Common myeloid progenitor, CD34-positive (primary cell): ENCODE results near the gene CHD3.
A peak's percentile ranks its signal among the peaks of the same experiment; 100 is the strongest.

Experiments used
- CTCF ChIA-PET: fragments of 350-600 bp; sonication (Branson Sonifier 250); formaldehyde crosslinking; loops from one replicate; lab custom pipeline; 2021; ENCODE audit warnings: antibody characterized with exemption; lab: Charles Lee
- POLR2A ChIA-PET: fragments of 350-600 bp; sonication (Branson Sonifier 250); formaldehyde crosslinking; loops from one replicate; lab custom pipeline; 2021; ENCODE audit warnings: antibody characterized with exemption; lab: Charles Lee
- DNase-seq, 3 donors: peaks; one replicate each; pipeline versions ENCODE4 v3.0.0 to v3.0.0-alpha.2; 2013
- H3K27ac ChIP-seq, 2 experiments: 1 replicate in 1 of 2; 2 replicates in 1 of 2; pipeline ENCODE4 v1.7.0; 2013; ENCODE audit warnings: inconsistent platforms in 2 of 2, low read length in 2 of 2, mild to moderate bottlenecking in 2 of 2, low read depth in 1 of 2, moderate library complexity in 1 of 2; ENCODE audit not compliant: severe bottlenecking in 2 of 2, insufficient read depth in 1 of 2, poor library complexity in 1 of 2
- H3K27me3 ChIP-seq, 5 experiments: replicated peaks in 2 of 5; 1 replicate in 3 of 5; 2 replicates in 2 of 5; pipeline versions ENCODE4 v1.6.1 to v1.7.0; 2013; ENCODE audit warnings: low read length in 4 of 5, mild to moderate bottlenecking in 2 of 5, moderate library complexity in 2 of 5, inconsistent platforms in 1 of 5; ENCODE audit not compliant: insufficient read depth in 5 of 5, control insufficient read depth in 4 of 5
- H3K36me3 ChIP-seq, 4 experiments: 1 replicate in 2 of 4; 2 replicates in 2 of 4; pipeline versions ENCODE4 v1.6.1 to v1.7.0; 2013; ENCODE audit warnings: low read length in 3 of 4, control low read depth in 1 of 4, mild to moderate bottlenecking in 1 of 4; ENCODE audit not compliant: control insufficient read depth in 4 of 4, insufficient read depth in 4 of 4
- H3K4me1 ChIP-seq, 4 experiments: 1 replicate in 3 of 4; 2 replicates in 1 of 4; pipeline versions ENCODE4 v1.6.1 to v1.7.1; 2013; ENCODE audit warnings: low read length in 3 of 4, mild to moderate bottlenecking in 3 of 4, control low read depth in 1 of 4, inconsistent platforms in 1 of 4, moderate library complexity in 1 of 4; ENCODE audit not compliant: control insufficient read depth in 4 of 4, insufficient read depth in 4 of 4; ENCODE audit errors: control extremely low read depth in 1 of 4
- H3K4me3 ChIP-seq, 7 experiments: 1 replicate in 4 of 7; 2 replicates in 3 of 7; pipeline versions ENCODE4 v1.5.1 to v1.7.0; 2013; ENCODE audit warnings: mild to moderate bottlenecking in 7 of 7, low read length in 6 of 7, moderate library complexity in 6 of 7, inconsistent platforms in 2 of 7, low read depth in 2 of 7, control low read depth in 1 of 7; ENCODE audit not compliant: insufficient read depth in 4 of 7, control insufficient read depth in 1 of 7; ENCODE audit errors: extremely low read depth in 1 of 7
- H3K9me3 ChIP-seq, 5 experiments: 1 replicate in 4 of 5; 2 replicates in 1 of 5; pipeline versions ENCODE4 v1.6.1 to v1.7.1; 2013; ENCODE audit warnings: low read length in 4 of 5, mild to moderate bottlenecking in 2 of 5, inconsistent platforms in 1 of 5, low read depth in 1 of 5, moderate library complexity in 1 of 5; ENCODE audit not compliant: control insufficient read depth in 4 of 5, insufficient read depth in 2 of 5; ENCODE audit errors: control extremely low read depth in 1 of 5
- WGBS: methylation state at CpG from one replicate; pipeline ENCODE4 v1.1.5; 2013; ENCODE audit not compliant: insufficient coverage; 5-methylcytosine and 5-hydroxymethylcytosine counted together

The CHD3 gene

DNA sequence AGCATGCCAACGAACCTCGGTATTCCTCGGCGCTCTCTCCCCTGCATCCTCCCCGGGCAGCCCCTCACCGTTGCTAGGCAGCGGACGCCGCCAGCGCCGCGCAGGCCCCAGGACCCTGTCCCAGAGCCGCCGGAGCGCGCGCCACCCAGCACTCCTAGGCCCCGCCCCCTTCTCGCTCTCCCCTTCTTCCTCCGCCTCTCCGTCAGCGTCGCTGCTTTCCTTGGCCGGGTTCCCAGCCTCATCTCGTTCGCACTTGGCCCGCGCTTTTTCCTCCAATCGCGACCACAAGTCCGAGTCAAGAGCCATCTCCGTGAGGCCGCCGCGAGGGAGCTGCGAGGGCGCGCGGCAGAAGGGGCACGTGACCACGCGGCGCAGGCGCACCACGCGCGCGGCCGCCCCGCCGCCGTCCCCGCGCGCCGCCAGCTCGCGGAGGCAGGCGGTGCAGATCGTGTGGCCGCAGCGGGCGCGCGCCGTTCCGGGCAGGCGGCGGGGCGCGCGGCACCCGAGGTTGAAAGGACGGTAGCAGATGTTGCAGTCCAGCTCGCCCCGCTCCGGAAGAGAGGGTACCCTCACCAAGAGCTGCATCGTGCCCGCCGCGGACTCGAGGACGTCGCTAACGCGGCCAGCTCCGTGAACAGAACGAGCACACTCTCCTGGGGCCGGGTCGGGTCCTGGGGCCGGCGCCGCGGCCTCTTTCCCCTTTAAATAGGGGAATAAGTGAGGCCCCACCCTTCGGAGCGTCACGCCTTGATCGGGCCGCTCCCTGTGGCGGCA lies 27.2 kb downstream of the CHD3 start, which contains the start of gene RNF227:
TSS of gene RNF227 (minus strand) at position 679 of the 774 bp plus-strand sequence. CDS start at position 585, 94 bp downstream.
- peak within 1 kb of the TSS; percentile 11 to 80 (median 48) for H3K4me3 ChIP-seq
- under 1% methylated on average over 62 of the region's 100 CpGs for WGBS
- H3K9me3 ChIP-seq, result no peaks in the 10 kb centered on the region
- H3K27me3 ChIP-seq, result peaks cover 0 to 3% (median 0%) of the 10 kb centered on the region in 5 experiments
- DNase-seq, result peak; percentile 93 to 96 (median 96)
- CTCF ChIA-PET, result interaction anchor here (0.6 to 15.5 kb wide), 18 partner anchors 10 to 230 kb away, joined by 3 to 209 read pairs (median 4); partner anchors contain the start of genes GUCY2D and KCNAB3
- POLR2A ChIA-PET, result interaction anchor here (0.5 to 2.2 kb wide), 8 partner anchors 16 to 293 kb away, joined by 3 to 13 read pairs (median 4); partner anchors contain the start of genes CNTROB and TRAPPC1
- H3K27ac ChIP-seq, result peak within 1 kb of the TSS in 1 of 2 experiments; percentile 36
- H3K36me3 ChIP-seq, result peaks cover 0 to 20% (median 12%) of the 10 kb centered on the region in 4 experiments
- peaks cover 0 to 27% (median 22%) of the 10 kb centered on the region in 4 experiments for H3K4me1 ChIP-seq

DNA sequence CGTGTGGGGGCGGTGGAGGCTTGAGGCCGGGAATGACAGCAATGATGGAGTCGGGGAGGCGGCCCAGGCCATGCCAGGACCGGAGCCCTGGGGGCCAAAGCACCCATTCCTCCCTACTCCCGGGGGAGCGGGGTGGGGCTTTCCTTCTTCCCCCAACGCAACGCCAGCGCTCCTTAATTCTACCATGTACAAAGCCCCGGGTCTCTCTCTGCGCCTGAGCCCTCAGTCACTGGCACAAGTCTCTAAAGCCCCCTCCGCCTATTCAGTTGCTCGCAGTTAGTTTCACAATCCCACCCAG lies 27.7 kb downstream of the CHD3 start:
- Histone ChIP-seq H3K4me1 (peaks cover 0 to 27% (median 22%) of the 10 kb centered on the region in 4 experiments), H3K36me3 (peaks cover 0 to 15% (median 7%) of the 10 kb centered on the region in 4 experiments), H3K9me3 (no peaks in the 10 kb centered on the region), H3K27me3 (peaks cover 0 to 3% (median 0%) of the 10 kb centered on the region in 5 experiments), H3K4me3 (peak overlapping the region in 2 of 7 experiments; percentile 56 to 59), H3K27ac (no peak overlapping the region)
- no peak for DNase-seq
- ChIA-PET POLR2A (interaction anchor here (0.5 to 2.2 kb wide), 4 partner anchors 16 to 141 kb away, joined by 3 to 13 read pairs (median 4); partner anchors contain the start of genes CNTROB and TRAPPC1), CTCF (interaction anchor here (0.7 to 15.5 kb wide), 14 partner anchors 10 to 143 kb away, joined by 3 to 209 read pairs (median 4); partner anchors contain the start of genes GUCY2D and KCNAB3)
- WGBS, result 58% methylated on average over 12 of the region's 15 CpGs

DNA sequence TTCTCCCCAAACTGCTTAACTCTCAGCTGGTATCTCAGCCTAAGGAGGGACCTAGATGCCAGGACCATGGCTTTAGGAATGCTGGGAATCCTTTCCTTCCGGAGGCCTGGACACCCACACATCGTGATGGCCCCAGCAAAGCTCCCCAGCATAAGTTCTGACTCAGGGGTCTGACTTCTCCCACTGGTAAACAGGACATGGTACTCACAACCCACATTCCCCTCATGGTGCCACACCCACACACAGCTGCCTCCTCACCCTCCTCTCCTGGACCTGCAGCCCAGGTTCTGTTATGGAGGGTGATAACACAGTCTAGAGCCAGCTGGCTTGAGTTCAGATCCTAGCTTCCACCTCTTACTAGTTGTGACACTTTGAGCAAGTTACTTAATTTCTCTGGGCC lies 28.2 kb downstream of the CHD3 start:
- no peak overlapping the region for H3K27ac ChIP-seq
- POLR2A ChIA-PET, result interaction anchor here (2.2 kb wide), 1 partner anchor 15 kb away, joined by 13 read pairs; the partner anchor contains the start of genes CNTROB and TRAPPC1

DNA sequence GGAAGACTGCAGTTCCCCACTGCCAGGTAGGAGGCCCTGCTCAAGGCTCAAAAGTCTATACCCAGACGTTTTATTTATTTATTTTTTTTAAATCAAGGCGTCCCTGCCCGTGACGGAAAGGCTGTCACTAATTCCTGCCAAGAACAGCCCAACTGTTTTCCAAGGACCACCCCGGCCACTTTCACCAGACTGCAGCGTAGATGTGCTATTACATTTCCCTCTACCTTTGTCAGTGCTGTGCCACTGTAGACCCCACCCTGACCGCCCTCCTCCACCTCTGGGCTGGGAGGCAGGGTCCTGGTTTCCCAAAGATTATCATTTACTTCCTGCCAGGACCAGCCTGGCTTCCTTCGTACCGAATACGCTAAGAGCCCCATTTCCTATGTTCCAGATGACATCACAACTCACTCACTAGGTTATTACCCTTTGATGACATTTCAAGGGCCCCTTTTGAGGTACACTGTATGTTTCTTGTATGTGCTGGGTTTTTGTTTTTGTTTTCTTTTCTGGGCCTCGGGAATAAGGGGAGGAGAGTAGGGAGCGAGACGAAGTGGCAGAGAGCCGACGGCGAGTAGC lies 33.8 kb downstream of the CHD3 start:
- ChIA-PET CTCF (interaction anchor here (0.6 to 15.5 kb wide), 8 partner anchors 10 to 155 kb away, joined by 3 to 209 read pairs (median 3); partner anchors contain the start of genes CNTROB and TRAPPC1), POLR2A (interaction anchor here (1.5 to 1.6 kb wide), 2 partner anchors 10 to 134 kb away, joined by 3 to 6 read pairs; partner anchors contain the start of genes CNTROB and TRAPPC1)
- Histone ChIP-seq H3K4me3 (peak overlapping the region in 5 of 7 experiments; percentile 40 to 82 (median 63)), H3K4me1 (peaks cover 3 to 21% (median 15%) of the 10 kb centered on the region in 4 experiments), H3K27me3 (no peaks in the 10 kb centered on the region), H3K27ac (peak overlapping the region in 1 of 2 experiments; percentile 47), H3K36me3 (peaks cover 0 to 3% (median 0%) of the 10 kb centered on the region in 4 experiments), H3K9me3 (no peaks in the 10 kb centered on the region)
- peak in 2 of 3 donors; percentile 26 to 46 for DNase-seq
- 49% methylated on average over 13 of the region's 16 CpGs for WGBS

More for the DNA sequence above, 28.2 kb downstream of the CHD3 start:
- Histone ChIP-seq H3K4me3 (no peak overlapping the region), H3K27me3 (peaks cover 0 to 3% (median 0%) of the 10 kb centered on the region in 5 experiments), H3K9me3 (no peaks in the 10 kb centered on the region), H3K4me1 (peaks cover 0 to 26% (median 20%) of the 10 kb centered on the region in 4 experiments), H3K36me3 (peaks cover 0 to 10% (median 4%) of the 10 kb centered on the region in 4 experiments)
- CTCF ChIA-PET, result interaction anchor here (0.7 to 15.5 kb wide), 11 partner anchors 10 to 143 kb away, joined by 3 to 209 read pairs (median 6); partner anchors contain the start of genes GUCY2D and KCNAB3
- no peak for DNase-seq
- WGBS, result 92% methylated on average over 2 of the region's 2 CpGs

DNA sequence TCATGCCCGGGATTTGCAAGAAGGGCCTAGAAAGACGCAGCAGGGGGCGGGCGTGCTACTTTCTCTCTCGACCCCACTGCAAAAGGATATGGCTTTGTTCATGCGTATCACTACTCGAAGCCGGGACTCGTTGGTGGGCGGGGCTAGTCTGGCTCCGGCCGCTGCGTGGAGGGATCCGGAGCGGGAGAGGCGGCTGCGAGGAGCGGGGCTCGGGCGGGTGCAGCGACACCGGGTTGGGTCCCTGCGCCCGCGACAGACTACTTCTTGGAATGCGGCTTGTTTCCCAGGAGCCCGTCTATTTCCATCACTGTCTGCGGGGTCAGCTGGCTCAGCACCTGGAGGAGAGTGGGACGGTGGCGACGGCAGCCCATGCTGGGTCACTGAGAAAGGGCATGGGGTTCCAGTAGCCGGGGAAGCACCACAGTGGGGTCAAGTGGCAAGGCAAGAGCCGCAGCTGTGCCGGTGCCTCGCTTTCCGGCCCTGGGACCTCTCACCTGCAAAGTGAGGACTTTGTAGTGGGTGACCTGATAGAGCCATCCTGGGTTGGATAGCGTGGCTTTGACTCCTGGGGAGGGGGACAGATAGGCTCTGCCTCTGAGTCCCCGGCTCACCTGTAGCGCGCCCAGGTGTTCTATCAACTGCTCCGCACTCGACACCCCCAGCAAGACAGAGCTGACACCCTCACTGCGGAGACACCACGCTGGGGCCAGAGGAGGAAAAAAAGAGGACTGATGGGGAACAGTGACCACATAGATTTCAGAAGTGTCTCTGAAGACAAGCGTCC lies 34.4 kb downstream of the CHD3 start:
- Histone ChIP-seq H3K27ac (peak overlapping the region in 1 of 2 experiments; percentile 47), H3K4me3 (peak overlapping the region in 6 of 7 experiments; percentile 24 to 82 (median 59)), H3K36me3 (peaks cover 0 to 3% (median 1%) of the 10 kb centered on the region in 4 experiments), H3K4me1 (peaks cover 3 to 21% (median 15%) of the 10 kb centered on the region in 4 experiments), H3K9me3 (no peaks in the 10 kb centered on the region), H3K27me3 (no peaks in the 10 kb centered on the region)
- POLR2A ChIA-PET, result interaction anchor here (1.5 kb wide), 1 partner anchor 9 kb away, joined by 6 read pairs; the partner anchor contains the start of genes CNTROB and TRAPPC1
- peak; percentile 88 to 91 (median 89) for DNase-seq
- 25% methylated on average over 45 of the region's 45 CpGs for WGBS
- CTCF ChIA-PET, result interaction anchor here (1.2 to 15.5 kb wide), 7 partner anchors 9 to 138 kb away, joined by 3 to 209 read pairs (median 4); partner anchors contain the start of genes CNTROB and TRAPPC1

DNA sequence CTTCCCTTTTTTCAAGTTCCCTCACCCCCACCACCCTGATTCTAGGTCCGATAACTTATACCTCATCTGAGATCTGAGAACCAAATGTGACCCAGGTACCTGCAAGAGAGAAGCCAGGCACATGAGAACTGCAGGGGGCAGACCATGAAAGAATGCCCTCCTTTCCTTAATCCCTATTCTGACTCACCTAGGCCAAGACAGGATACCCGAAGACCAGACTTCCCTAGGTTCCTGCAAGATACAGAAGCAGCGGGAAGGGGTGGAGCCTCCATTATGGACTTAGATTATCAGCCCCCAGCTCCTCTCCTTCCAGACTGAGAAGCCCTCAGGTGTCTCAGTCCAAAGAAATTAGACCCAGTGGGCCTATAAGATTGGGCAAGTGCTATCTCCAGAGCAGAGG lies 39.0 kb downstream of the CHD3 start:
- peaks cover 2 to 34% (median 23%) of the 10 kb centered on the region in 4 experiments for H3K4me1 ChIP-seq
- H3K36me3 ChIP-seq, result peaks cover 0 to 9% (median 1%) of the 10 kb centered on the region in 4 experiments
- WGBS, result 76% methylated on average over 2 of the region's 3 CpGs
- H3K27ac ChIP-seq, result no peak overlapping the region
- H3K9me3 ChIP-seq, result no peaks in the 10 kb centered on the region
- POLR2A ChIA-PET, result no interaction called here
- DNase-seq, result no peak
- no peaks in the 10 kb centered on the region for H3K27me3 ChIP-seq
- CTCF ChIA-PET, result interaction anchor here (1.0 to 2.5 kb wide), 3 partner anchors 10 to 57 kb away, joined by 3 to 11 read pairs (median 4); partner anchors contain the start of gene RNF227
- no peak overlapping the region for H3K4me3 ChIP-seq
